ENCODE data around the gene KAZN.

The KAZN gene

GRCh38 chr1:14718476-14718875 lies 120.0 kb downstream of the KAZN start:
- DNase-seq, result no peak

- DNase-seq, result no peak
Observed at GRCh38 chr1:14723401-14723800, 124.9 kb downstream of the KAZN start.

- no peak for DNase-seq
Observed at GRCh38 chr1:14724246-14724645, 125.8 kb downstream of the KAZN start.

- no peak for DNase-seq
Observed at GRCh38 chr1:14724678-14725077, 126.2 kb downstream of the KAZN start.

- DNase-seq, result no peak
Observed at GRCh38 chr1:14725238-14725637, 126.8 kb downstream of the KAZN start.

- no peak for DNase-seq
Observed at GRCh38 chr1:14725695-14726094, 127.2 kb downstream of the KAZN start.

- DNase-seq, result no peak
Observed at GRCh38 chr1:14726606-14727005, 128.1 kb downstream of the KAZN start.

- no peak for DNase-seq
Observed at GRCh38 chr1:14728516-14728915, 130.0 kb downstream of the KAZN start.

- DNase-seq, result no peak
Observed at GRCh38 chr1:14732728-14733047, 134.2 kb downstream of the KAZN start.

- DNase-seq, result no peak
Observed at GRCh38 chr1:14733048-14733778, 134.7 kb downstream of the KAZN start.

- DNase-seq, result no peak
Observed at GRCh38 chr1:14733779-14734140, 135.3 kb downstream of the KAZN start.

- DNase-seq, result no peak
Observed at GRCh38 chr1:14735841-14736240, 137.4 kb downstream of the KAZN start.

GRCh38 chr1:14737561-14738094 lies 139.1 kb downstream of the KAZN start:
- DNase-seq, result no peak

GRCh38 chr1:14738235-14738634 lies 139.8 kb downstream of the KAZN start:
- no peak for DNase-seq

- DNase-seq, result no peak
Observed at GRCh38 chr1:14738647-14739046, 140.2 kb downstream of the KAZN start.

- no peak for DNase-seq
Observed at GRCh38 chr1:14739082-14739832, 140.8 kb downstream of the KAZN start.

GRCh38 chr1:14740016-14740415 lies 141.5 kb downstream of the KAZN start:
- DNase-seq, result no peak

GRCh38 chr1:14741082-14741481 lies 142.6 kb downstream of the KAZN start:
- DNase-seq, result no peak

GRCh38 chr1:14741532-14741931 lies 143.0 kb downstream of the KAZN start:
- no peak for DNase-seq

- DNase-seq, result no peak
Observed at GRCh38 chr1:14742181-14742980, 143.9 kb downstream of the KAZN start.

GRCh38 chr1:14743368-14743767 lies 144.9 kb downstream of the KAZN start:
- DNase-seq, result no peak

- no peak for DNase-seq
Observed at GRCh38 chr1:14745001-14745720, 146.7 kb downstream of the KAZN start.

- no peak for DNase-seq
Observed at GRCh38 chr1:14745789-14746188, 147.3 kb downstream of the KAZN start.
